ENCODE measurements around the gene THAP7. TPM values are rescaled to one million over a fixed set of nuclear protein-coding genes. Genes with fewer than 3 reads are reported as not detected.
"Not testable (repeated sequence)": the region's sequence is repeated elsewhere in the genome, so short reads cannot be mapped to it uniquely, and the experiment has no call there.

THAP7 gene
- total RNA-seq, 4 donors from 2014 or later = 16.2 to 45.9 (median 30.9) TPM

- no peaks in the 10 kb centered on the region for H3K36me3 ChIP-seq
- TF ChIP-seq CTCF (IDR thresholded peaks at IDR 0.05) (no peak), POLR2A (IDR thresholded peaks at IDR 0.05) (no peak)
- DNase-seq = no peak
- no peak overlapping the region for H3K27ac ChIP-seq
- no peak overlapping the region for H3K4me3 ChIP-seq
- no peaks in the 10 kb centered on the region for H3K27me3 ChIP-seq
- no peaks in the 10 kb centered on the region for H3K9me3 ChIP-seq
- no peaks in the 10 kb centered on the region for H3K4me1 ChIP-seq
- intact Hi-C loops (cut with DNase I; ENCODE audit: low total_unique reads) = no loop called here
Observed at GRCh38 chr22:20973634-20974286, 28.2 kb downstream of the THAP7 start.

- H3K9me3 ChIP-seq = no peaks in the 10 kb centered on the region
- H3K27ac ChIP-seq = no peak overlapping the region
- no peaks in the 10 kb centered on the region for H3K4me1 ChIP-seq
- TF ChIP-seq CTCF (IDR thresholded peaks at IDR 0.05) = no peak
- no peak for TF ChIP-seq POLR2A (IDR thresholded peaks at IDR 0.05)
- no peaks in the 10 kb centered on the region for H3K27me3 ChIP-seq
- H3K4me3 ChIP-seq = no peak overlapping the region
- DNase-seq = no peak
- H3K36me3 ChIP-seq = no peaks in the 10 kb centered on the region
- intact Hi-C loops (cut with DNase I; ENCODE audit: low total_unique reads) = no loop called here
Observed at GRCh38 chr22:20972933-20973577, 28.9 kb downstream of the THAP7 start.

GRCh38 chr22:20972014-20972694 lies 29.8 kb downstream of the THAP7 start:
- H3K4me1 ChIP-seq; H3K4me3 ChIP-seq; intact Hi-C loops (cut with DNase I; ENCODE audit: low total_unique reads): not testable (repeated sequence)

GRCh38 chr22:20970939-20971657 lies 30.8 kb downstream of the THAP7 start:
- no peaks in the 10 kb centered on the region for H3K27me3 ChIP-seq
- H3K36me3 ChIP-seq = no peaks in the 10 kb centered on the region
- TF ChIP-seq POLR2A (IDR thresholded peaks at IDR 0.05) (no peak), CTCF (IDR thresholded peaks at IDR 0.05) (no peak)
- intact Hi-C loops (cut with DNase I; ENCODE audit: low total_unique reads) = no loop called here
- no peak overlapping the region for H3K4me3 ChIP-seq
- DNase-seq = no peak
- H3K27ac ChIP-seq = no peak overlapping the region
- no peaks in the 10 kb centered on the region for H3K4me1 ChIP-seq
- no peaks in the 10 kb centered on the region for H3K9me3 ChIP-seq

More at GRCh38 chr22:20972014-20972694, 29.8 kb downstream of the THAP7 start:
- DNase-seq, H3K36me3 ChIP-seq, H3K27ac ChIP-seq, H3K9me3 ChIP-seq, H3K27me3 ChIP-seq: not testable (repeated sequence)

GRCh38 chr22:20968281-20968977 lies 33.5 kb downstream of the THAP7 start:
- H3K27ac ChIP-seq = no peak overlapping the region
- TF ChIP-seq POLR2A (IDR thresholded peaks at IDR 0.05) = no peak
- no peak for TF ChIP-seq CTCF (IDR thresholded peaks at IDR 0.05)
- H3K4me3 ChIP-seq = no peak overlapping the region
- intact Hi-C loops (cut with DNase I; ENCODE audit: low total_unique reads) = no loop called here
- no peaks in the 10 kb centered on the region for H3K36me3 ChIP-seq
- H3K4me1 ChIP-seq = no peaks in the 10 kb centered on the region
- no peaks in the 10 kb centered on the region for H3K9me3 ChIP-seq
- no peak for DNase-seq
- H3K27me3 ChIP-seq = peaks cover 0 to 11% of the 10 kb centered on the region in 2 donors

Measured in uterus (tissue), 4 donors.